HepG2 (cell line): Measurements from ENCODE around the gene HMG20B. TPM values are rescaled to one million over a fixed set of nuclear protein-coding genes. Genes with fewer than 3 reads are reported as not detected.
A peak's percentile ranks its signal among the peaks of the same experiment; 100 is the strongest.

Experiments used
- ATAC-seq: fragments of 200-7000 bp; cut with Tn5 transposase; 3 replicates; pipeline ENCODE4 v1.9.1; 2020; ENCODE audit warnings: mild to moderate bottlenecking, moderate library complexity
- BruUV-seq: library from RNA; stranded (reverse); fragments of 400-500 nt; replicated peaks from 2 replicates; lab custom pipeline; 2021; lab: Mats Ljungman, UMichigan
- CTCF ChIA-PET: fragments of 300-600 bp; formaldehyde crosslinking; extraction: SDS; loops from one replicate; lab custom pipeline; 2021; ENCODE audit warnings: low total read pairs, inconsistent platforms, low intra/inter-chr PET ratio; lab: Yijun Ruan, JAX
- POLR2A ChIA-PET: fragments of 350-600 bp; sonication (Branson Sonifier 250); formaldehyde crosslinking; loops from one replicate; lab custom pipeline; 2020; ENCODE audit warnings: antibody characterized with exemption, inconsistent platforms; lab: Yijun Ruan, JAX
- DNase-seq: peaks from one replicate; pipeline ENCODE4 v3.0.0-alpha.2; 2015; ENCODE audit warnings: low spot score
- FAIRE-seq: peaks from 3 replicates; lab custom pipeline; 2011; peaks lifted over from hg19 to GRCh38; lab: Jason Lieb, UNC
- H2AFZ ChIP-seq: one replicate; pipeline ENCODE4 v1.6.1; 2011; ENCODE audit warnings: low read length, inconsistent platforms
- H3K27ac ChIP-seq: fragments of 300-600 bp; 3 replicates; pipeline ENCODE4 v1.8.0; 2011; ENCODE audit warnings: mixed run types, mild to moderate bottlenecking, mixed read lengths, low read length, inconsistent platforms; ENCODE audit not compliant: insufficient read depth; ENCODE audit errors: extremely low read length
- H3K27me3 ChIP-seq, 2 experiments: fragments of 200-600 bp in 1 of 2; 2 replicates in 1 of 2; 3 replicates in 1 of 2; pipeline versions ENCODE4 v1.6.0 to v1.8.0; 2011; ENCODE audit warnings: low read length in 2 of 2, mild to moderate bottlenecking in 2 of 2, moderate library complexity in 2 of 2, inconsistent platforms in 1 of 2; ENCODE audit not compliant: insufficient read depth in 2 of 2, control insufficient read depth in 1 of 2
- H3K36me3 ChIP-seq, 2 experiments: fragments of 200-600 bp in 1 of 2; replicated peaks in 1 of 2; 2 replicates in 1 of 2; 3 replicates in 1 of 2; pipeline versions ENCODE4 v1.5.1 to v1.8.0; 2011; ENCODE audit warnings: low read length in 2 of 2, inconsistent platforms in 1 of 2; ENCODE audit not compliant: insufficient read depth in 2 of 2, control insufficient read depth in 1 of 2
- H3K4me1 ChIP-seq: 2 replicates; pipeline ENCODE4 v1.5.1; 2012; ENCODE audit warnings: low read length, inconsistent platforms; ENCODE audit not compliant: insufficient read depth
- H3K4me2 ChIP-seq: 2 replicates; pipeline ENCODE4 v1.6.0; 2011; ENCODE audit warnings: low read depth, low read length, inconsistent platforms
- H3K4me3 ChIP-seq, 3 experiments: fragments of 200-600 bp in 1 of 3; sonication (generic), shearing (Covaris generic) in 1 of 3; replicated peaks in 1 of 3; 2 replicates each; pipeline ENCODE4 v1.5.1; 2011 to 2016; ENCODE audit warnings: low read length in 3 of 3, inconsistent platforms in 2 of 3, low read depth in 2 of 3, mild to moderate bottlenecking in 2 of 3, control low read depth in 1 of 3, mixed read lengths in 1 of 3; ENCODE audit not compliant: insufficient read depth in 1 of 3
- H3K79me2 ChIP-seq: one replicate; pipeline ENCODE4 v1.6.1; 2011; ENCODE audit warnings: low read length, inconsistent platforms; ENCODE audit not compliant: insufficient read depth
- H3K9ac ChIP-seq: 2 replicates; pipeline ENCODE4 v1.6.0; 2011; ENCODE audit warnings: mild to moderate bottlenecking, low read depth, low read length, inconsistent platforms; ENCODE audit not compliant: insufficient read depth
- H3K9me3 ChIP-seq: 2 replicates; pipeline ENCODE4 v1.5.1; 2012; ENCODE audit warnings: mild to moderate bottlenecking, low read length
- H4K20me1 ChIP-seq: 2 replicates; pipeline ENCODE4 v1.6.0; 2011; ENCODE audit warnings: inconsistent platforms, mild to moderate bottlenecking, low read length, moderate library complexity; ENCODE audit not compliant: insufficient read depth
- ADNP ChIP-seq: sonication (generic); formaldehyde crosslinking; IDR thresholded peaks from 2 replicates; pipeline ENCODE4 v1.4.0; 2020; ENCODE audit warnings: missing genetic modification reagents
- ARNT ChIP-seq: fragments of 450-650 bp; IDR thresholded peaks from 2 replicates; pipeline ENCODE4 v1.6.1; 2017
- ASH2L ChIP-seq: fragments of 300-600, 200-600 bp; sonication (generic); IDR thresholded peaks from 2 replicates; pipeline ENCODE4 v1.7.0; 2017; ENCODE audit warnings: low read depth, mild to moderate bottlenecking, moderate library complexity, mixed read lengths, low read length; ENCODE audit not compliant: insufficient read length
- FOSL2 ChIP-seq: sonication (generic); formaldehyde crosslinking; IDR thresholded peaks from 2 replicates; pipeline ENCODE4 v1.4.0; 2020; ENCODE audit warnings: missing genetic modification reagents
- KDM1A ChIP-seq: IDR thresholded peaks from 2 replicates; pipeline ENCODE4 v1.6.1; 2016; ENCODE audit warnings: missing compliant biosample characterization
- MAZ ChIP-seq, 2 experiments: sonication (generic) in 1 of 2; formaldehyde crosslinking in 1 of 2; IDR thresholded peaks; 2 replicates each; pipeline versions ENCODE4 v1.5.0 to v1.6.1; 2012 to 2020; ENCODE audit warnings: low read depth in 2 of 2, mild to moderate bottlenecking in 2 of 2, borderline replicate concordance in 1 of 2, improper control_type of control experiment in 1 of 2, low read length in 1 of 2, missing genetic modification reagents in 1 of 2, moderate library complexity in 1 of 2
- MEIS1 ChIP-seq: sonication (generic); formaldehyde crosslinking; IDR thresholded peaks from 2 replicates; pipeline ENCODE4 v1.9.0; 2021; ENCODE audit warnings: mild to moderate bottlenecking, missing genetic modification reagents, moderate library complexity, borderline replicate concordance
- RAD21 ChIP-seq: fragments of 450-650 bp; formaldehyde crosslinking; IDR thresholded peaks from 2 replicates; pipeline ENCODE4 v1.5.0; 2020; ENCODE audit warnings: mild to moderate bottlenecking
- SMC3 ChIP-seq: IDR thresholded peaks from 2 replicates; pipeline ENCODE4 v1.6.1; 2011; ENCODE audit warnings: low read length, improper control_type of control experiment
- TRIM22 ChIP-seq: fragments of 450-650 bp; IDR thresholded peaks from 2 replicates; pipeline ENCODE4 v1.6.1; 2017
- XRCC5 ChIP-seq: fragments of 200-400 bp; formaldehyde crosslinking; optimal IDR thresholded peaks from 2 replicates; pipeline ENCODE3; 2017; ENCODE audit warnings: mild to moderate bottlenecking, low read length
- ZBTB33 ChIP-seq: sonication (generic); formaldehyde crosslinking; IDR thresholded peaks from 2 replicates; pipeline ENCODE4 v1.4.0; 2020; ENCODE audit warnings: missing genetic modification reagents
- ZBTB38 ChIP-seq: sonication (generic); formaldehyde crosslinking; IDR thresholded peaks from 2 replicates; pipeline ENCODE4 v1.5.1; 2020; ENCODE audit warnings: mild to moderate bottlenecking, missing genetic modification reagents
- ZBTB7A ChIP-seq: sonication (generic); formaldehyde crosslinking; IDR thresholded peaks from 2 replicates; pipeline ENCODE4 v1.8.0; 2022; ENCODE audit warnings: mild to moderate bottlenecking, missing genetic modification reagents
- ZFP36 ChIP-seq: fragments of 150-350 bp; IDR thresholded peaks from 2 replicates; pipeline ENCODE4 v1.6.1; 2018; ENCODE audit warnings: borderline replicate concordance, low read length, low read depth; ENCODE audit not compliant: partially characterized antibody
- ZMYM3 ChIP-seq: sonication (generic); formaldehyde crosslinking; IDR thresholded peaks from 2 replicates; pipeline ENCODE4 v1.5.1; 2020; ENCODE audit warnings: mild to moderate bottlenecking, missing genetic modification reagents
- ZNF276 ChIP-seq: sonication (generic); formaldehyde crosslinking; IDR thresholded peaks from 2 replicates; pipeline ENCODE4 v1.4.0; 2020; ENCODE audit warnings: mild to moderate bottlenecking, low read depth, missing genetic modification reagents
- WGBS: methylation state at CpG from one replicate; pipeline ENCODE4 v1.1.6; 2017; ENCODE audit warnings: low lambda C conversion rate; 5-methylcytosine and 5-hydroxymethylcytosine counted together
- in situ Hi-C: cut with HindIII; loops from 2 replicates; pipeline ENCODE4 v1.10.0; 2017; ENCODE audit warnings: low pct_unique_long_range_greater_than_20kb; ENCODE audit not compliant: extremely low pct_ligation_motif_present
- intact Hi-C: fragments of 100-400 bp; cut with micrococcal nuclease; formaldehyde crosslinking; loops from one replicate; pipeline ENCODE4 v1.10.0; 2022; ENCODE audit not compliant: unreplicated experiment
- polyA plus RNA-seq, 8 experiments: library from polyadenylated mRNA; depleted of rRNA in 3 of 8; stranded (reverse) in 7 of 8; unstranded in 1 of 8; fragments of >200 nt; fragmentation: Illumina TruSeq in 4 of 8; extraction: Trizol in 4 of 8; gene quantifications; 2 replicates each; pipeline versions ENCODE4 v1.2.1 to v1.2.3, GENCODE V29; 2011 to 2016; ENCODE audit warnings: low read depth in 4 of 8, missing spikeins in 1 of 8, mixed read lengths in 1 of 8; ENCODE audit not compliant: insufficient read depth in 1 of 8
- total RNA-seq, 5 experiments: library from RNA; depleted of rRNA; stranded (reverse); fragments of >200 nt; fragmentation: Illumina TruSeq; extraction: Trizol; gene quantifications; 2 replicates each; pipeline ENCODE4 v1.2.3, GENCODE V29; 2016; ENCODE audit warnings: low read depth in 1 of 5

Gene HMG20B
- total and polyA plus RNA-seq, 2 of the 13 experiments (the other 11 are each of a cell fraction or from before 2014, with no cell fraction given), result 23.9 to 29.2 TPM

GRCh38 chr19:3573858-3574637 lies 1.3 kb downstream of the HMG20B start (continued):
- TF ChIP-seq ZNF276 (CRISPR knock-in tag), result no peak
- TF ChIP-seq MEIS1 (CRISPR knock-in tag), result no peak
- no peak for TF ChIP-seq TRIM22

- DNase-seq, result peak; percentile 55
- CTCF ChIA-PET, result interaction anchor here (1.0 to 1.6 kb wide), 2 partner anchors 28 to 30 kb away, joined by 3 to 14 read pairs; no protein-coding TSS in a partner anchor
- TF ChIP-seq ZBTB7A (CRISPR knock-in tag), result no peak
- no peak for TF ChIP-seq ASH2L
- peak; percentile 60 for TF ChIP-seq ZBTB33 (CRISPR knock-in tag)
- peak; percentile 80 for TF ChIP-seq ADNP (CRISPR knock-in tag)
- no peak for TF ChIP-seq ARNT
- peak; percentile 98 for TF ChIP-seq ZMYM3 (CRISPR knock-in tag)
- peak; percentile 12; the same call in 1 of the 2 replicates for TF ChIP-seq FOSL2
- TF ChIP-seq RAD21 (CRISPR knock-in tag), result peak; percentile 46
- peak; percentile 69; the same call in 1 of the 2 replicates for TF ChIP-seq ZBTB38 (CRISPR knock-in tag)
- peak; percentile 64 for TF ChIP-seq XRCC5
- 0 out of 2 replicates have a peak, but pooled peaks have one; percentile 54 for TF ChIP-seq KDM1A
- TF ChIP-seq MAZ (IDR thresholded peaks at IDR 0.05; ENCODE audit: borderline replicate concordance, low read depth, low read length), result 0 out of 2 replicates have a peak, but pooled peaks have one; percentile 44
- no peak for TF ChIP-seq MAZ (CRISPR knock-in tag; IDR thresholded peaks at IDR 0.05; ENCODE audit: low read depth)
- peak; percentile 71 for TF ChIP-seq SMC3
- TF ChIP-seq ZFP36, result peak; percentile 90
Observed at GRCh38 chr19:3575260-3575741, 2.6 kb downstream of the HMG20B start.

More at GRCh38 chr19:3575260-3575741, 2.6 kb downstream of the HMG20B start:
- 78% methylated on average over 19 of the region's 19 CpGs for WGBS
- ATAC-seq, result no peak
- H3K4me3 ChIP-seq, result no peak overlapping the region
- H3K36me3 ChIP-seq, result no peaks in the 10 kb centered on the region; a peak in 1 of 5 replicates
- no peak overlapping the region for H2AFZ ChIP-seq
- H3K79me2 ChIP-seq, result peaks cover 2% of the 10 kb centered on the region
- POLR2A ChIA-PET, result interaction anchor here (0.7 kb wide), 1 partner anchor 22 kb away, joined by 3 read pairs; no protein-coding TSS in a partner anchor
- peaks cover 4% of the 10 kb centered on the region for H4K20me1 ChIP-seq
- no peaks in the 10 kb centered on the region for H3K27me3 ChIP-seq
- no peak overlapping the region for H3K9ac ChIP-seq
- no peak for FAIRE-seq
- peaks cover 33% of the 10 kb centered on the region for H3K4me1 ChIP-seq
- no peak overlapping the region for H3K27ac ChIP-seq
- intact Hi-C loops (loop anchor here (1.0 kb wide), 1 partner anchor 30 kb away; no protein-coding TSS in a partner anchor), in situ Hi-C loops (no loop called here)
- H3K9me3 ChIP-seq, result no peaks in the 10 kb centered on the region
- H3K4me2 ChIP-seq, result no peak overlapping the region
- no TSS peak for BruUV-seq
